AG04450 (cell line): Measurements from ENCODE around the gene PRM1. TPM values are rescaled to one million over a fixed set of nuclear protein-coding genes. Genes with fewer than 3 reads are reported as not detected.

Source experiments
- CTCF ChIA-PET: fragments of 300-600, 350-600 bp; formaldehyde crosslinking; extraction: SDS; loops from one replicate; lab custom pipeline; 2022; ENCODE audit warnings: antibody characterized with exemption, inconsistent platforms; lab: Charles Lee
- POLR2A ChIA-PET: fragments of 350-600 bp; formaldehyde crosslinking; extraction: SDS; loops from one replicate; lab custom pipeline; 2021; ENCODE audit warnings: antibody characterized with exemption, inconsistent platforms; lab: Yijun Ruan, JAX
- DNase-seq: peaks from one replicate; pipeline ENCODE4 v3.0.0-alpha.2; 2011; ENCODE audit warnings: low read depth, low spot score
- H3K27ac ChIP-seq: one replicate; pipeline ENCODE4 v1.5.1; 2012; ENCODE audit warnings: low read depth, low read length, control low read depth
- H3K27me3 ChIP-seq: one replicate; pipeline ENCODE4 v1.6.0; 2012; ENCODE audit warnings: low read length; ENCODE audit not compliant: control insufficient read depth, insufficient read depth
- H3K4me3 ChIP-seq: 2 replicates; pipeline ENCODE4 v1.5.1; 2011; ENCODE audit warnings: mild to moderate bottlenecking, low read depth, low read length, control low read depth
- H3K9me3 ChIP-seq: 2 replicates; pipeline ENCODE4 v1.5.1; 2012; ENCODE audit warnings: low read length; ENCODE audit not compliant: control insufficient read depth, insufficient read depth
- CTCF ChIP-seq: IDR thresholded peaks from 2 replicates; pipeline ENCODE4 v1.5.1; 2011; ENCODE audit warnings: low read depth, low read length, control low read depth, inconsistent platforms
- polyA plus RNA-seq: library from polyadenylated mRNA; depleted of rRNA; stranded (reverse); fragments of >200 nt; gene quantifications from 2 replicates; pipeline ENCODE4 v1.2.3, GENCODE V29; 2011

The PRM1 gene
- polyA plus RNA-seq, 1 experiment: not detected

DNA sequence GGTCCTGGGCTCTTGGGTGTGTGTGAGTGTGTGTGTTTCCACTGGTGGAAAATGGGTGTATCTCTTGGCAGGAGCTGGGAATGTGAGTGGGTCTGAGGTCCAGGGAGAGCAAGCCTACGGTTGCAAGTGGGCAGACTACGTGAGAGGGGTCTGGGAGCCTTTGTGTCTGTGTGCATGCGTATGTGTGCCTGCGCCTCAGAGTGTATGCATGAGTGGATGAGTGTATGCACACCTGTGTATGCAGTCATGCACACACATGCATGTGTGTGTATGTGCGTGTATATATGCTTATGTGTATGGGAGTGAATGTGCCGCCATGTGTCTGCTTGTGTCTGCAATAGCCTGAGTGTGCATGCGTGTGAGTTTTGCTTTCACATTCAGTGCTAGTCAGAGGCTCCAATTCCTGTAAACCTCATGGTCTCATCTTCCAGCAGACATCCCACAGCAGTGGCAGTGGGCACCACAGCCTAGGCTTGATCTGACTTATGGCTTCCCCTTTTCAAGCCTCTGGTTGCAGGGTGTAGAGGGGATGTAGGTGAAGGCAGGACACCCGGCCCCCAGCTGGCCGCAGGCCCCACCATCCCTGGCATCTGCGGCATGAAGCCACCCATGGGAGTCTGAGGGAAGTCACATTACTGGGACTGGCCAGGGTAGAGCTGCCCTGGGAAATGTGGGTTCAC lies 44.4 kb upstream of the PRM1 start:
- POLR2A ChIA-PET: no interaction called here
- peaks cover 7% of the 10 kb centered on the region for H3K9me3 ChIP-seq
- CTCF ChIA-PET: no interaction called here

DNA sequence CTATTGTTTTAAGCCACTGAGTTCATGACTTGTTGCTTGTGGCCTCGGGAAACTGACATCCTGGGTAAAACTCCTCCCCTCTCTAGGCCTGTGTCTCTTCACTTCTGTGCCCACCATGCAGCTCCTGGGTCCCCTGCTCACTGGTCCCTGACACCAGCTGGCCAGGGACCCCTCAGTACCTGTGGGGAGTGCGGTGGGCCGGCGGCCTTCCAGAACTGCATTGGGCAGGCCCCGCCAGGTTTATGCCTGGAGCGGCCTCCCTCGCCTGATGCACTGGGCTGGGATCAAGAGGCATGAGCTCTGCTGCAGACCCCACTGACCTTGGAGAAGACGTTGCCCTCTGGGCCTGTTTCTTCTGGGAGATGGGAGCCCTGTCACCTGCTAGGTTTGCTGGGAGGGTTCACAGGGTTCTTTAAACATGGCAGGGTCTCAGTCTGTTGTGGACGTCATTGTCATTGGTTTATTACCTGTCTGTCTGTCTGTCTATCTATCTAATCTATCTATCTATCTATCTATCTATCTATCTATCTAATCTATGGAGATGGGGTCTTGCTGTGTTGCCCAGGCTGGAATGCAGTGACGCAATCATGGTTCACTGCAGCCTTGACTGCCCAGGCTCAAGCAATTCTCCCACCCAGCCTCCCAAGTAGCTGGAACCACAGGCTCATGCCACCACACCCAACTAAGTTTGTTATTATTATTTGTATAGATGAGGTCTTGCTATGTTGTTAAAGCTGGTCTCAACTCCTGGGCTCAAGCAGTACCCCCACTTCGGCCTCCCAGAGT lies 42.6 kb upstream of the PRM1 start:
- no peaks in the 10 kb centered on the region for H3K27me3 ChIP-seq
- peaks cover 7% of the 10 kb centered on the region for H3K9me3 ChIP-seq
- no peak overlapping the region for H3K27ac ChIP-seq
- POLR2A ChIA-PET: no interaction called here
- no peak for DNase-seq
- CTCF ChIA-PET: no interaction called here
- H3K4me3 ChIP-seq: no peak overlapping the region
- no peak for TF ChIP-seq CTCF

More for the DNA sequence above, 44.4 kb upstream of the PRM1 start:
- H3K27me3 ChIP-seq: no peaks in the 10 kb centered on the region
- no peak for DNase-seq
- H3K27ac ChIP-seq: no peak overlapping the region
- no peak overlapping the region for H3K4me3 ChIP-seq
- no peak for TF ChIP-seq CTCF

DNA sequence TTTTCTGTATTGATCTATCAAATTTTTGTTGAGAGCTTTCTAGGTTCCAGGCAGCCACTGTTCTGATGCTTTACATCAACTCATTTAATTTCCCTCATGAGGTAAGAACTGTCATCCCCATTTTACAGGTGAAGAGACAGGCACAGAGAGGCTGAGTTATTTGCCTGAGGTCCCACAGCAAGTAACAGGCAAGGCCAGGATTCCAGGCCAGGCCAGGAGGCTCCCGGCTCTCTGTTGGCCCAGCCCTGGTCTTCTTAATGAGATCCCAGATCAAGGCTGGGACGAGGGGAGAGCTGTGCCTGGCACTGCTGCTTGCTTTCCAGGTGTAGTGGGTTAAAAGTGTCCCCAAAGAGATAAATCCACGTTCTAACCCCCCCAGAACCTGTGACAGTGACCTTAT lies 41.7 kb upstream of the PRM1 start:
- ChIA-PET POLR2A (no interaction called here), CTCF (no interaction called here)
- H3K27ac ChIP-seq: no peak overlapping the region
- DNase-seq: no peak
- peaks cover 7% of the 10 kb centered on the region for H3K9me3 ChIP-seq
- TF ChIP-seq CTCF: no peak
- H3K27me3 ChIP-seq: no peaks in the 10 kb centered on the region
- H3K4me3 ChIP-seq: no peak overlapping the region

GRCh38 chr16:11321662-11322061 lies 40.5 kb upstream of the PRM1 start:
- H3K9me3 ChIP-seq: no peaks in the 10 kb centered on the region; the same call in 1 of the 2 replicates
- no peak for DNase-seq
- CTCF ChIA-PET: no interaction called here
- H3K27me3 ChIP-seq: no peaks in the 10 kb centered on the region
- POLR2A ChIA-PET: no interaction called here
- H3K27ac ChIP-seq: no peak overlapping the region
- H3K4me3 ChIP-seq: no peak overlapping the region
- no peak for TF ChIP-seq CTCF

GRCh38 chr16:11320170-11320569 lies 39.0 kb upstream of the PRM1 start:
- no peak for DNase-seq
- H3K27ac ChIP-seq: no peak overlapping the region
- no peak overlapping the region for H3K4me3 ChIP-seq
- no peaks in the 10 kb centered on the region; the same call in 1 of the 2 replicates for H3K9me3 ChIP-seq
- H3K27me3 ChIP-seq: no peaks in the 10 kb centered on the region
- no peak for TF ChIP-seq CTCF
- POLR2A ChIA-PET: no interaction called here
- CTCF ChIA-PET: no interaction called here
